Kidney (tissue), 14 donors: Measurements from ENCODE around the gene NID1. TPM values are rescaled to one million over a fixed set of nuclear protein-coding genes. Genes with fewer than 3 reads are reported as not detected.
A peak's percentile ranks its signal among the peaks of the same experiment; 100 is the strongest.

Experiments
- DNase-seq, 5 donors: peaks; one replicate each; pipeline ENCODE4 v3.0.0-alpha.2; 2013 to 2020
- FAIRE-seq: peaks from 2 replicates; lab custom pipeline; 2012; peaks lifted over from hg19 to GRCh38; lab: Jason Lieb, UNC
- H3K27ac ChIP-seq, 2 donors: one replicate each; pipeline ENCODE4 v1.7.0; 2013; ENCODE audit warnings: low read depth in 2 of 2, low read length in 2 of 2, inconsistent platforms in 1 of 2
- H3K27me3 ChIP-seq: one replicate; pipeline ENCODE4 v1.7.1; 2013; ENCODE audit warnings: low read length, inconsistent platforms; ENCODE audit not compliant: control insufficient read depth, insufficient read depth
- H3K36me3 ChIP-seq, 3 donors: one replicate each; pipeline versions ENCODE4 v1.7.0 to v1.7.1; 2013; ENCODE audit warnings: low read length in 3 of 3, control low read depth in 1 of 3, inconsistent platforms in 1 of 3; ENCODE audit not compliant: insufficient read depth in 3 of 3, control insufficient read depth in 2 of 3
- H3K4me1 ChIP-seq, 3 donors: one replicate each; pipeline versions ENCODE4 v1.7.0 to v1.7.1; 2013; ENCODE audit warnings: low read length in 3 of 3, inconsistent platforms in 1 of 3, low read depth in 1 of 3; ENCODE audit not compliant: control insufficient read depth in 2 of 3, insufficient read depth in 2 of 3
- H3K4me3 ChIP-seq, 3 donors: one replicate each; pipeline versions ENCODE4 v1.7.0 to v1.8.1; 2013; ENCODE audit warnings: low read length in 3 of 3, control low read depth in 1 of 3, inconsistent platforms in 1 of 3
- H3K9ac ChIP-seq, 3 donors: one replicate each; pipeline versions ENCODE4 v1.7.0 to v1.7.1; 2013; ENCODE audit warnings: low read length in 3 of 3, control low read depth in 1 of 3, inconsistent platforms in 1 of 3
- H3K9me3 ChIP-seq, 3 donors: one replicate each; pipeline versions ENCODE4 v1.7.0 to v1.7.1; 2013; ENCODE audit warnings: low read length in 3 of 3, control low read depth in 1 of 3, inconsistent platforms in 1 of 3; ENCODE audit not compliant: control insufficient read depth in 2 of 3, insufficient read depth in 1 of 3
- CTCF ChIP-seq: IDR thresholded peaks from 3 replicates; pipeline ENCODE4 v1.5.1; 2012; ENCODE audit warnings: mild to moderate bottlenecking, moderate library complexity, borderline replicate concordance; ENCODE audit not compliant: insufficient read depth; ENCODE audit errors: extremely low read depth
- intact Hi-C: fragments of 100-400 bp; cut with DNase I; formaldehyde crosslinking; loops from one replicate; pipeline ENCODE4 v1.11.1; 2022
- polyA plus RNA-seq: library from polyadenylated mRNA; stranded (reverse); fragments of 350-450 nt; fragmentation: Illumina TruSeq; extraction: RNeasy Lipid Tissue Mini Kit (QIAGEN cat#74804); gene quantifications from one replicate; pipeline ENCODE4 v1.2.3, GENCODE V29; 2014; ENCODE audit warnings: low read depth, low replicate concordance; ENCODE audit not compliant: insufficient read depth
- total RNA-seq: library from RNA; stranded (reverse); fragmentation: NEBNext Ultra II Directional; extraction: Animal tissue kit (Norgen Biotek cat#: 25700); gene quantifications from one replicate; pipeline ENCODE4 v1.2.1, GENCODE V29; 2021
- donor health status: control.
- donor health status: control.
- donor health status: control.
- donor health status: control.
- donor health status: control.
- donor health status: DM: yes; HTN: yes; CAD: no.
- donor health status: Normal renal cell carcinoma (clear cell type).

The NID1 gene
- total and polyA plus RNA-seq, 2 donors from 2014 or later = 7.4 to 70.1 TPM

GRCh38 chr1:236027104-236027503 is 37.8 kb downstream of the NID1 start:
- no peak overlapping the region for H3K27ac ChIP-seq
- H3K9ac ChIP-seq = no peak overlapping the region
- no peaks in the 10 kb centered on the region for H3K4me1 ChIP-seq
- intact Hi-C loops = no loop called here
- TF ChIP-seq CTCF = no peak
- H3K36me3 ChIP-seq = peaks cover 6 to 30% (median 27%) of the 10 kb centered on the region in 3 donors
- no peaks in the 10 kb centered on the region for H3K9me3 ChIP-seq
- DNase-seq = peak in 1 of 5 donors; percentile 35
- H3K27me3 ChIP-seq = no peaks in the 10 kb centered on the region
- no peak overlapping the region for H3K4me3 ChIP-seq
- no peak for FAIRE-seq

- peaks cover 0 to 4% (median 0%) of the 10 kb centered on the region in 3 donors for H3K4me1 ChIP-seq
- no peak overlapping the region for H3K27ac ChIP-seq
- H3K9ac ChIP-seq = no peak overlapping the region
- no peaks in the 10 kb centered on the region for H3K27me3 ChIP-seq
- H3K36me3 ChIP-seq = peaks cover 6 to 25% (median 23%) of the 10 kb centered on the region in 3 donors
- FAIRE-seq (no peak), DNase-seq (no peak)
- TF ChIP-seq CTCF = no peak
- no peaks in the 10 kb centered on the region for H3K9me3 ChIP-seq
- H3K4me3 ChIP-seq = no peak overlapping the region
- intact Hi-C loops = no loop called here
These were observed 39.1 kb downstream of the NID1 start for GRCh38 chr1:236025836-236026235.

- no peaks in the 10 kb centered on the region for H3K9me3 ChIP-seq
- H3K27ac ChIP-seq = no peak overlapping the region
- H3K27me3 ChIP-seq = no peaks in the 10 kb centered on the region
- peaks cover 0 to 6% (median 0%) of the 10 kb centered on the region in 3 donors for H3K4me1 ChIP-seq
- peaks cover 4 to 25% (median 19%) of the 10 kb centered on the region in 3 donors for H3K36me3 ChIP-seq
- intact Hi-C loops = no loop called here
- FAIRE-seq = no peak
- no peak for DNase-seq
- no peak overlapping the region for H3K9ac ChIP-seq
- TF ChIP-seq CTCF = no peak
- H3K4me3 ChIP-seq = no peak overlapping the region
These were observed 40.2 kb downstream of the NID1 start for GRCh38 chr1:236024641-236025040.
